ENCODE measurements around the gene POU6F1. TPM values are rescaled to one million over a fixed set of nuclear protein-coding genes. Genes with fewer than 3 reads are reported as not detected.

Gene POU6F1
- total RNA-seq, 4 donors from 2014 or later, result 12.6 to 33.9 (median 17.9) TPM

- 84 to 86% methylated on average over 4 of the region's 4 CpGs for WGBS, 2 donors (ENCODE audit: low coverage in 1 of 2)
- Histone ChIP-seq H3K9me3 (no peaks in the 10 kb centered on the region), H3K4me3 (no peak overlapping the region), H3K36me3 (no peaks in the 10 kb centered on the region), H3K4me1 (no peaks in the 10 kb centered on the region), H3K27me3 (no peaks in the 10 kb centered on the region), H3K27ac (no peak overlapping the region)
- no peak for ATAC-seq
- TF ChIP-seq POLR2AphosphoS5 (IDR thresholded peaks at IDR 0.05) (no peak), CTCF (IDR thresholded peaks at IDR 0.05) (no peak), EP300 (IDR thresholded peaks at IDR 0.05) (no peak), POLR2A (IDR thresholded peaks at IDR 0.05) (no peak)
These were observed 36.7 kb upstream of the POU6F1 start for GRCh38 chr12:51254536-51254935.

GRCh38 chr12:51253276-51253675 lies 35.4 kb upstream of the POU6F1 start:
- no peak overlapping the region for H3K4me3 ChIP-seq
- no peaks in the 10 kb centered on the region for H3K27me3 ChIP-seq
- ATAC-seq, result no peak
- no peaks in the 10 kb centered on the region for H3K4me1 ChIP-seq
- H3K36me3 ChIP-seq, result no peaks in the 10 kb centered on the region
- no peaks in the 10 kb centered on the region for H3K9me3 ChIP-seq
- WGBS, 2 donors (ENCODE audit: low coverage in 1 of 2), result 100% methylated on average over 1 of the region's 1 CpG
- no peak for TF ChIP-seq CTCF (IDR thresholded peaks at IDR 0.05)
- TF ChIP-seq POLR2A (IDR thresholded peaks at IDR 0.05), result no peak
- TF ChIP-seq EP300 (IDR thresholded peaks at IDR 0.05), result no peak
- TF ChIP-seq POLR2AphosphoS5 (IDR thresholded peaks at IDR 0.05), result no peak
- no peak overlapping the region for H3K27ac ChIP-seq

- Histone ChIP-seq H3K27me3 (no peaks in the 10 kb centered on the region), H3K36me3 (peaks cover 0 to 36% of the 10 kb centered on the region in 2 donors), H3K4me3 (no peak overlapping the region), H3K27ac (no peak overlapping the region), H3K9me3 (no peaks in the 10 kb centered on the region), H3K4me1 (peaks cover 0 to 26% (median 0%) of the 10 kb centered on the region in 3 donors)
- TF ChIP-seq POLR2AphosphoS5 (IDR thresholded peaks at IDR 0.05) (no peak), POLR2A (IDR thresholded peaks at IDR 0.05) (no peak), EP300 (IDR thresholded peaks at IDR 0.05) (no peak), CTCF (IDR thresholded peaks at IDR 0.05) (no peak)
- WGBS, 2 donors (ENCODE audit: low coverage in 1 of 2), result 90% methylated on average over 5 of the region's 14 CpGs; no CpG with 5 or more reads in 1 of the 2 donors
- no peak for ATAC-seq
These were observed 29.8 kb upstream of the POU6F1 start for GRCh38 chr12:51247523-51248206.

- no peak for TF ChIP-seq POLR2A (IDR thresholded peaks at IDR 0.05)
- peak; percentile 14 for TF ChIP-seq POLR2AphosphoS5 (IDR thresholded peaks at IDR 0.05)
- TF ChIP-seq EP300 (IDR thresholded peaks at IDR 0.05), result no peak
- TF ChIP-seq CTCF (IDR thresholded peaks at IDR 0.05), result no peak
- no peak overlapping the region for H3K4me3 ChIP-seq
- no peaks in the 10 kb centered on the region for H3K27me3 ChIP-seq
- peak overlapping the region in 2 of 4 donors; percentile 18 to 29 for H3K27ac ChIP-seq
- 29 to 61% methylated on average over 1 to 6 of the region's 7 CpGs for WGBS, 2 donors (ENCODE audit: low coverage in 1 of 2)
- ATAC-seq, result peak; percentile 45
- peaks cover 0 to 39% (median 0%) of the 10 kb centered on the region in 3 donors for H3K4me1 ChIP-seq
- H3K9me3 ChIP-seq, result no peaks in the 10 kb centered on the region
- peaks cover 0 to 49% of the 10 kb centered on the region in 2 donors for H3K36me3 ChIP-seq
These were observed 28.5 kb upstream of the POU6F1 start for GRCh38 chr12:51246254-51246853.

Measured in gastroesophageal sphincter (tissue), 4 donors.